Islet precursor cell (in vitro differentiated cells): ENCODE results near the gene PACC1.

Source experiments
- DNase-seq: peaks from one replicate; pipeline ENCODE4 v3.0.0-alpha.2; 2018

Gene PACC1

DNA sequence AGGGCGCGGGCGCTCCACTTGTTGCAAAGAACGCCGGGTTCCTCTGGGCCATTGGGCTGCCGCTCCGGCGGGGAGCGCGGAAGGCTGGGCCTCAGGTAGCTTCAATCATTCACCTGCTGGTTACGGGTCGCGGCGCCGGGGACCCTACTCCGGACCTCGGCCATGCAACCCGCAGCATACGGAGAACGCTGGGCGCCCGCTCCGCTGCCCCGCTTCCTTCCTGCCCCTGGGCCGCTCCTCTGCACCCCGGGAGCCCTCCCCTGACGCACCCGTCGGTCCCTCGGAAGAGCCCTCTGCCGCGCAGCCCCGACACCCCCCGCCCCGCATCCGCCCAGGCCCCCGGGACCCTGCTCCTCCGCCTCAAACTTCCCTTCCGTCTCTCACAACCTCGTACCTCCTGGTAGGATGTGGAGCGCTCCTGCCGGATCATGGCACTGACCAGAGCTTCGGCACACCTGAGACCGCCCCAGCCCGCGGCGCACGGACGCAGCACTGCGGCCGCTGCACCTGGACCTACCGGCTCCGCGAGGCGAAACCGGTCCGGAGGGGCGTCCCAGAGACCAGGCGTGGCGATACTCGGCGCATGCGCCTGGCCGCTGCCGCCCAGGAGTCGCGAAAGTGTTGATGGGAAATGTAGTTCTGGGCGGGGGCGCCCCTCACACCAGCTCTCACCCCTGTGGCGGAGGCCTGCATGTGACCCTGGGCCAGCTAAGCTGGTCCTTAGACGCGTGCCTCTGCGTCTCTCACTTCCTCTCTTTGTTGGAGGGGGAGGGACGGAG lies at the start of gene PACC1:
Gene PACC1 (minus strand): TSS at position 559 of the 779 bp plus-strand sequence. CDS start 129 bp downstream, at position 430.
- peak; percentile 97 for DNase-seq

DNA sequence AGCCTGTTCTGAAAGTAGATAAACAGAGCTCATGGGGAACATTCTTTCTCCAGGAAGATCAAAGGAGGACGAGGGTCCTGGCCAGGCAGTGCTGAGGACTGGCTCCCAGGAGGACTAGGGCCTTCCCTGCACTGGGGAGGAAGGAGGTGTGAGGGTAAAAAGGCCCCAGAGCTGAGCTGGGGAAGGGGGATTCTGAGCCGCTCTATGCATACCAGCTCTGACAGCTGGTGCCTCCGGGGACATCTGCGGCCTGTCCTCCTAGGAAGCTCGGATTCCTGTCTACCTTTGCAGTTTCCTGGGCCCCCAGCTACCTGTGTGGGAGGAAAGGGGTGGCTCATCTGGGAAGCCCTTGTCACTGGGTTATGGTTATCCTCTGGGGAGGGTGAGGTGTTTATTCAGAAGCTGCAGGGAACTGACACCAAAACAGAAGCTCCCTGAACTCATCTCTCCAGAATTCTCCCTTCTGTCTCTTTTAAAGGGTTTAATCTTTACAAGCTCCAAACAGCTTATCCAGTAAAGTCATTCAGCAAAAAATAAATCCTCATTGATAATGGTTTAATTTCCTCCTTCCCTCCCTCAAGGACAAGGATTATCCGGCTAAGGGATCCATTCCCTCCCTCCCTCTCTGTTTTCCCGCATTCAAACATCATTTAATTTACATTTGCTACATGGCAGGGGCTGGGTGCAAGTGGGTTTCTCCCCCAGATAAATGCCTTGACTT lies 49.0 kb upstream of the PACC1 start:
- no peak for DNase-seq

DNA sequence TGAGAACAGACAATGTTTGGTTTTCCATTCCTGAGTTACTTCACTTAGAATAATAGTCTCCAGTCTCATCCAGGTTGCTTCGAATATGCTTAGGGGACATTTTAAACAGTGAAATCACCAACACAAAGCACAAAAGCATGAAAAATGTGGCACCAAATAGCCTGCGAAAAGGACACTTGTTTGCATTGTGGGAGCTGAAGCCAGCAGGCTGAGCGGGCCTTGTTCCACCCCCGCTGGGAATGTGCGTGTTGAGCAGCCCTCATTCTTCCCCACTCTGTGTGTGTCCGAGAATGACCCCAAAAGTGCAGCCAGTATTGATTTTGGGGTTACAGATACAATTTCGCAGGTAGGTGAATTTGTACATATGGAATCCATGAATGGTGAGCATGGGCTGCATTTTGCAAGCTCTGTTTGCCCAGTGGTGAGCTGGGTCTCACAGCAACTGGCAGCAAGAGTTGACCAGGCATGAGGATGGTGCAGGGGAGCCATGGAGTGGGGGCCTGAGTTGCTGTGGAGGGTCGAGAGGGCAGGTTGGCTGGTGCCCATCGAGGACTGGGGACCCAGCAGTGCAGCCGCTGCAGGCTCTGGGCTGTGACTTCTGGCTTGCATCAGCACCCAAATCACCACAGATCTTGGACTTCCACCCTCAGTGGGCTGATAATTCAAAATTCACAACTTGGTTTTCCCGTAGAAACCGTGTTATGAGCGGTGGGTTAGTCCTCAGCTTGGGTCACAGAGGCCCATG lies 47.4 kb upstream of the PACC1 start:
- DNase-seq, result no peak

DNA sequence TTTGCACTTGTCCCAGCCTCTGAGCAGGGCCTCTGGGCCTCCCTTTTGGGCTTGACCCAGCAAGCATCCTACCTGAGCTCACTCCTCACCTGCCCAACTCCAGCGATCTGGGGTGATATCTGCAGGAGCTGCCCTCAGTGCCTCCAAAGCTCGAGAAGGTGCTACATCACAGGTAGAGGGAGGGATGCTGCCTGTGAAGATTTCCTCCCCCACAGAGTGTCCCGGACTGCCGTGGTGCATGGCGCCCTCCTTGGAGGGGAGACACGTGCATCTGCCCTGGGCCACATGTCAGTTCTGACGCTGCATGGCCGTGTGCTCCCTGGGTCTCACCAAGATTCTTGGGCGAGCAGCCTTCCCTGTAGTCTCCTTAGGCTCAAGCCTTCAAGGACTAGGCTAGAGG lies 45.7 kb upstream of the PACC1 start:
- DNase-seq, result no peak

DNA sequence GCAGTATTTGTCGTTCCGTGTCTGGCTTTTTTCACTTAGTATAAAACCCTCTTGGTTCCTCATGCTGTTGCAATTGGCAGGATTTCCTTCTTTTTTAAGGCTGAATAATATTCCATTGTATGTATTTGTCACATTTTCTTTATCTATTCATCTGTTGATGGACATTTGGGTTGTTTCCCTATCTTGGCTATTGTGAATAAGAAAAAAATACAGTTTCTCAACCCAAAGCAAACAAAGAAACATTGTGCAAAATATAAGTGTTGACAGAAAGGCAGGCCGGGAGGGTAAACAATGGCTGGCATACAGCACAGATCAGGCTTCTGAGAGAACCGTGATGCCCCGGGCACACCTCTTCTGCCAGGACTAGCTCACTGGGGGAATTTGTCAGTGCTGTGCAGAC lies 45.0 kb upstream of the PACC1 start:
- DNase-seq, result no peak

DNA sequence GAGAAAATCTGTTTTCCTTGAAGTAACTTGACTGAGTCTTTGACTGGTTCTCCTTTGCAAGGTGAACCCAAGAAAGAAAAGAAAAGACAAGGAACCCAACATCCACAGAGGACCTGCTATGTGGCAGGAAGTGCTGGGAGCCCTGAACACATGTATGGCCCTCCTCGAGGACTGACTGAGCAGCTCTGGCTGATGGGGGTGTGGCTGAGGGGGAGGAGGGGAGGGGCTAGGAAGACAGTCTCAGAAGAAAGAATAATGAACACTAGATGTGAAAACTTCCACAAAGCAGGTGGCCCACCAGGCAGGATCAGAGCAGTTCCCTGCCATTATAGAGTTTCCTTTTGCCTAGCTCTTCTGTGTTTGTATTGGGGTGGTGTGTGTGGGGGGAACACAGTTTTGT lies 44.1 kb upstream of the PACC1 start:
- no peak for DNase-seq

DNA sequence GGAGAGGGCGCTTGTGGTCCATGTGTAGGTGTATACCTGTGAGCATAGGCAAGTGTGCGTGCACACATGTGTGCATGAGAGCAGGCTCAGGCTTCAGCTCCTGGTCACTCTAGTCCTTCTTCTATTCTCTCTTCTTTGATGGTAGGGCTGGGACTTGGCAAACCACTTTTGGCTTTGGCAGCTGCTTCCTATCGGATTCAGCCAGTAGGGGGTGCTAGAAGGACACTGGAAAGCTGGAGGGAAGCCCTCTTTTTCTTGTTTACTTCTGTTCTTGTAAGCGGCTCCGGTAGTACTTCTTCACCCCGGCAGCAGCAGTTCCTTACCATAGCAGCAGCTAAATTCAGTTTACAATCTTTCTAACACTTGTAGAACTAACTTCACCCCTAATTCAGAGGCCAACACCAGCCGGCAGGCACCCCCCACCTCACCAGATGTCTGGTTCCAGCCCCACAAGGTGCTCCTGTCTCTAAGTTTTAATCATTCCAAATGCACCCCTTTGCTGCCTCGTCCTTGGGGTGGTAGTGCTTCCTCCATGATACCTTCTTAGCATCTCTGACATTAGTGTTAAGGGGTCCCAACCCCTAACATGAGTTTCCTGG lies 43.2 kb upstream of the PACC1 start:
- peak; percentile 89 for DNase-seq

DNA sequence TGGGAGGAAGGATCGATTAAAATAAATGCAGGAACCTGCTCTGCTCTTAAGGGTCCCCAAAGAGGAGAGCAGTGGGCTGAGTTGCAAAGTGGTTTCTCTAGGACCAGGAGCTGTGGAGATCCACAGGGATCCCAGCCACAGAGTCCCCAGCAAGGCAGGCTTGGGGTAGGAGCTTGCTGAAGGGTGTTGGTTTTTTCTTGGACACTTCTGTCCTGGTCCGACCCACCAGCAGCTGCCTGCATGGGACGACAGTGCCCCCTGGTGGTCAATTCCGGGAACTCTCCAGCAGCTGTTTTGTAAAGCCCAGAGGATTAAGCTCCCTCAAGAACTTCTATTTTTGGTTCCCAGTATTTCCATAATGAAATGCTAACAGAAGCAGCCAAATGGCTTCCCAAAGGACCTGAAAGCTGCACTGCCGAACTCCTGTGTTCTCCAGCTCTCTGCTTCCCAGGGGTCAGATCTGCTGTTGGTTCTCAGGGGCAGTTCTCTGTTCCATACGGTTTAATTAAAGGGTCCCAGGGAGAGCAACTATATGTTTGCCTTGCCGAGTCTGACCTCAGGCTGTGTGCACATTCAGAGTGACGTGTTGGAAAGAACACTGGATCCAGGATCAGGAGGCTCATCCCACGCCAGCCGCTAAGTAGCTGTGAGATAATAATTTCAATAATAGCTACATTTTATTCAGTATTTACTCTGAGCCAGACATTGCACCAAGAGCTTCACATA lies 41.3 kb upstream of the PACC1 start:
- DNase-seq, result peak; percentile 93

DNA sequence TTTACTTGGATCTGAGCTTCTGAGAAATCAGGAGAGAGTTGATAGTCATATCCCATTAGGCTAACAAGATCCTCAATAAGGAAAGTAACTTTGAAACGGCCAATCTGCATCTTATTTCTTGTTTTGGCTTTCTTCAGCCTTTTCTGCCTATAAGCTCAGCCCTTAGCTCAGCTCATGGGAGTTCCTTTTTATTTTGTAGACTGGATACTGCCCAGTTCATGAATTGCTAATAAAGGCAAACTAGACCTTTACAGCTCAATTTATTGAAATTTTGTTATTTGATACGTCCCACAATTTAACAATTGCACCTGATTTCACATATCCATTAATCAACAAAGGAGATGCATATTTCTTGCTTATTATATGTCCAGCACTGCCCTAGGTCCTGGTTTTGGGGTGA lies 40.7 kb upstream of the PACC1 start:
- DNase-seq, result no peak

DNA sequence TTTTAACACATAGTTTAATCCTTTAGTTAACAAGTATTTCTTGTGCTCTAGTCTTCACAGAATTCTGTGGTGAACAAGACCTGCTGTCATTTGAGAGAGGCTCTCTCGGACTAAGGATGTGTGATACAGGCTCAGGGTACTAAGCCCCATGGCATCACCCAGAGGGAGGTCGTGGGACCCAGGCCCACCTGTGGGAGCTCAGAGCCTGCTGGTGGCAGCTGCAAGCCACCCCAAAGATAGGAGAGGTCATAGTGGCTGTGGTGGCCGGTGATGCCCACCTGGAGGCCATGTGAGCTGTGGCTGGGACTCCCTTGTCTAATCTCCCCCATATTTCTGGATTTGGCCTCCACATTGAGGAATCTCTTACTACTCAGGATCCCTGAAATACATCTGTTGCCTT lies 40.1 kb upstream of the PACC1 start:
- DNase-seq, result no peak

DNA sequence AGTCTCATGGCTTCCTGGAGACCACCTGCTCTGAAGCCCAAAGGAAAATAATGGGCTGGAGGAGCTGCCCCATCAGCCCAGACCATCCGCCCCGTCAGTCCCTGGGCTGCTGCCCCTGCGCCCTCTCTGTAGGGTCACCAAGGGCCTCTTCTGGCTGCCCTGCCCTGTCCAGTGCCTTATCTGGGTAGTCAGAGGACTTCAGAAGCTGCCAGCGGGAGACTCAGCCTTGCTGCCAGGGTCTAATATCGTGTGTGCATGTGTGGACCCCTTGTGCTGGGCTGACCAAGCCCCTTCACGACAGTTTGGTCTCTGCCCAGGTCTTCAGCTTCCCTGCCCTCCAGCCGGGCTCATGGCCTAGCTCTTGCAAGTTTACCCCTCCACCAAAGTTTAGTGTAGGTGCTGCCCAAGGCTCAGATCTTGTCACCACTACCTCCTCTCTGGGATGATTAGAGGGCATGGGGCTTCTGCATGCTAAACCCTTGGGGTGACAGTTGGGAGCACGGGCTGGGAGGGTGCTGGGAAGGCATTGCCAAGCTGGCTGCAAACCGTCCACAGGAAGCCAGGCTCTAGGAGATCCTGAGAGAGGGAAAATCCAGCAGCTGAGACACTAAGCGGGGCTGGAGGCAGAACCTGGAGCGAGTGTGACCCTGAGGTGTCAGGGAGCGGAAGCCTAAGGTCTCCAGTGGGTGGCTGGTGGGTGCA lies 38.6 kb upstream of the PACC1 start:
- no peak for DNase-seq

DNA sequence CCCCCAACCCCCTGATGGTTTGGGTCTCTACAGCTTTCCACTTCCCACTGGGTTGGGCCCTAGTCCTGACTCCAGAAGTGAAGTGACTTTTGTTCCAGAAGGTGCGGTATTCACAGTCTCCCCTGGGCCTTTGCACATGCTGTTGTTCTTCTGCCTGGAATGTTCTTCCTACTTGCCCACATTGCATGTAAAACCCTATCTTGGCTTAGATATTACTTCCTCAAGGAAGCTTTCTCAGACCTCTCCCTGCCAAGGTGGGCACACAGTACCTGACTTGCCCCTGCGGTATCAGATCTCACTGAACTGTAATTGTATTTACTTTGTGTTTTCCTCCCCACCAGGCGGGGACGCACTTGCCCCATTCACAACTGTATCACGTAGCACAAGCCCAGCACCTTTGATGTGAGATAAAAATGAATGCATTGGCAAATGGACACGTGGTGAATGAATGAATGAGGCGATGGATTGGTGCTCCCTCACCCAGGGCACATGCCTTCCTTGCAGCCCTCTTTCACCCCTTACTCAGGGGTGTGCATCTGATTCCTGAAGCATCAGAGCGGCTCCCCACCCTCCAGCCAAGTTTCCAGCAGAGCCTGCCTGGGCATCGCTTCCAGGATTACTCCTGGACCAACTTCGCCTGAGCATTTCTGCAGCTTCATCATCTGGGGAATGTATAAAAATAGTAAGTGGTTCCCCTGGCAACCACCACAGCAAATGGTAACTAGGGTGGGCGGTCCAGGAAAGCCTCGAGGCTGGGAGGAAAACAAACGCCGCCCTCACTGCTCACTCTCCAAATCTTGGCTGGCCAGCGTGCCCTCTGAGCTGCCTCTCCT lies 37.9 kb upstream of the PACC1 start:
- no peak for DNase-seq

DNA sequence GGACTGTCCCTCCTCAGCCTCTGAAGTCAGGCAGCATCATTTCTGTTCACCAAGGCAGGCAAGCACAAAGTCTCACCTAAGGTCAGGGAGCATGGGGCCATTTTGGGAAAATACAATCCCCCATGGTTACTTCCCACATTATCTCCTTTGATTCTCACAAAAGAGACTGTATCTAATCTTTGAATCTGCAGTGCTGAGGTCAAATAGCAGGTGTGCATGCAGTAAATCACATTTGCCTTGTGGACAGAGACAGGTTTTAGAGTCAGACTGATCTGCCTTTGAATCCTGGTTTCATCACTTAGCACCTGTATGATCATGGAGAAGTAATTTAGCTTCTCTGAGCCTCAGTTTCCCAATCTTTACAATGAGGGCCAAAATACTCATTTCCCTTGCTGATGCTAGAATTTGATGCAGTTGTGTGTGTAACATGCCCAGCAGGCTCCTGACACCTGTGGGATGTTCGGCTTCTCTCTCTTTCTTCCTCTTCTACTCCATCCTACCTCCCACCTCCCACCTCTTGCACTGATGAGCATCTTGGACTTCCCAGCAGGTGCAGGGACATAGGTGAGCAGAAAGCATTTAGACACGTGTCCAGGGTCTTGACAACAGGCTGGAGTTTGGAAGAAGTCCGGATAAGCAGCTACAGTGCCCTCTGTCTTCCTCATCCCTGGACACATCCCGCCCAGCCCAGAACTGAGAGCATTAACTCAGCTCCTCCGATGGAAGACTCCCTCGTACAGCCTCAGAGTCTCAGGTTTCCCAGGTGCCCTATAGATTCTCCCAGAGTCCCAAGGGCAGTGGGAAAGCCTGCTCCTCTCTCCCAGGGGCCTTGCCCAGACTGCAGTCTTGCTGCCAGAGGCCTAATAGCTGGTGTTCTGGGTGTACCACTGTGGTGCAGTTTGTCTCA lies 37.0 kb upstream of the PACC1 start:
- DNase-seq, result no peak

DNA sequence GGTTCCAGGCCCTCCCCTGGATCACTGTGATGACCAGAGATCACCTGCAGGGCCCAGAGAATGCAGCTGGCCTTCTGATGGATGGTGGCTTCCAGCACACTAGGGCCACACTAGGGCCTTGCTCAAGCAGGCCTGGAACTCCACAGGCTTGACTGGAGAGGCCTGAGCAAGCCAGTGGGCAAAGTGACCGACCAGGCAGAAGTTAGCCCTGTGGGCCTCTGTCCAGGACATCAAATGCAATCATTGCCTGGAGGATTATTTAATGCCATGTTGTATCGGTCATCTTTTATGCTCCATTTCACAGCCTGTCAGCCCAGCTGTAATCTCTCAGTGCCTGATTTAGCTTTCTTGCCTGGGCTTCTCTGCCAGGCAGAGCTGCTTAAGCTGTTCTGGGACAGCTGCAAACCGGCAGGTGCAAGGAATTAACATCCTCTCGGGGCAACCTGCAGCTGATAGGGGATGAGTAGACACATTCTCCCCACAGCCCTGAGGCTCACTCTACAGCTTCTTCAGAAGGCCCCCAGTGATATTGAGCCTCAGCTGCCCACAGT lies 35.7 kb upstream of the PACC1 start:
- no peak for DNase-seq

DNA sequence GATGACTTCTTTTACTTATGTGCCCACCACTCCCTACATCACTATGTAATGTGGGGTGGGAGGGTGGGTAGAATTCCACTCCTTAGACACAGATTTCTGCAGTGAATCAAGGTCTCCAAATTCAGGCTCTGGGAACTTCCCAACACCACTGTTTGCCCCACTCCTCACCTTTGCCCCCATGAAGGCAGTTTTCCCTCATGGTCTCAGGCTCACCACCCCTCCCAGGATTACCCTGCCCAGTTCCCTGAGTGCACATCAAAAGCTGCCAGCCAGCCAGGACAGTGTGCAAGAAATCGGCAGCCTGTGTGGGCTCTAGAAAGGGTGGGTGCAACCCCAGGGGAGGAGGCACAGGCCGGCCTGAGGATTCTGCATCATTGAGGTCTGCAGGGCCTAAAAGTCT lies 32.8 kb upstream of the PACC1 start:
- no peak for DNase-seq

DNA sequence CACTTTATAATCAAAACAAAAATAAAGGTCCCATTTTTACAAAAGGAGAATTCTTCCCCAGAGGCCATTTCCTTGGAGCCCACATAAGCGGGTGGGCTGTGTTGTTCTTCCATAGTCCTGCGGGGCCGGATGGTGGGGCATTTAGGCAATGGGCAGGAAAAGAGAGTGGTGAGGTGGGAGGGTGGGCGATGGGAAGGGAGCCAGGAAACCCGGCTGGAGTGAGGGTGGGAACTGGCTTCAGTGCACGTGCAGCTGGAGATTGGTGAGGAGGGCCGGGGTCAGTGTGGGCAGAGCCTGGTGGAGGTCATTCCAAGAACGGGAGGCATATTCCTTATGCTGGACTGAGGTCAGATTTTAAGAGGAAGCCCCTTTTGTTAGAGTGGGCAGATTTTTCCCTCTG lies 31.6 kb upstream of the PACC1 start:
- no peak for DNase-seq

DNA sequence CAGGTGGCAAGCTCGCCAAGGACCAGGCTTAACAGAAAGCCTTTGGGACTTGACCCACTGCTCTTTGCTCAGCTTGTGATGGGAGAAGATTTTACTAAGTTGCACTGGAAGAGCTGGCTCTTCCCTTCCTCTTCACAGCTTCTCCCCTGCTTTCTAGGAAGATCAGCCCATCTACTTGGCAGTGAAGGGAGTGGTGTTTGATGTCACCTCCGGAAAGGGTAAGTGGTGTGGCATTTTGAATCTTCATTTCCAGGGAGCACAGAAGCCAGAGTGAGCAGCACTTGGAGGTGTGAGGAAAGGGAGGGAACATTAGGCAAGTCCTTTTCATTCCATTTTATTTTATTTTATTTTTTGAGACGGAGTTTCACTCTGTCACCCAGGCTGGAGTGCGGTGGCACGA lies 27.7 kb upstream of the PACC1 start:
- no peak for DNase-seq

DNA sequence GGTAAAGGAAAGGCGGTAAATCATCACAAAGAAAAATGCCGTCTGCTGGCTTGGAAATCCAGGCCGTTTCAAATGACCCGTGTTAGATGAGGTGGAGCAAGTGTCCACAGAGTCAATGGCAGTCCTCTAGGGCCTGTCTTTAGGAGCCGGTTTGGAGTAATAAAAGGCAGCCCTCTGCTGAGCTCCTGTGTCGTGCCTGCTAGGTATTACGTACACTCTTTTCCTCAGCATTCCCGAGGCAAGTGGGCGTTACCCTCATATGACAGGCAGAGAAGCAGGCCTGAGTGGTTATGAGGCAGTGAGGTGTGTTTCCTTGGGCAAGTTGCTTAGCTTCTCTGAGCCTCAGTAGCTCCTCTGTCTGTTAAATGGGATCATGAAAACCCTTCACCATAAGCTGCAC lies 25.7 kb upstream of the PACC1 start:
- DNase-seq, result peak; percentile 70

DNA sequence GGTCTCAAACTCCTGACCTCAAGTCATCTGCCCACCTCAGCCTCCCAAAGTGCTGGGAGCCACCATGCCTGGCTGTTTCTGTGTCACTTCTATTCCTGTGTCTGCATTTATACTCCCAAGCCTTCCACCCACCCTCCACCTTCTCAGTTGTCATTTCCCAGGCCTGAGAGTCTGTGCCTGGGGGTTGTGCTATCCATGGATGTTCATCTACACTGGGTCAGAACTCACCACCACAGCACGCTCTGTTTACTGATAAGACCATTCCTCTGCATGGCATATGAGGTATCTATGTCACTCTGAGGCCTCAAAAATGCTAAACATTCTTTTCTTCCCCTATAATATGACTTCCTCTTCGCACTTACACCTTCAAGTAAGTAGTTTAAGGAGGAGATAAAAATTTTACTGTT lies 24.1 kb upstream of the PACC1 start:
- no peak for DNase-seq
